T47D (cell line): ENCODE data around the gene AFAP1L2.

Experiments used
- DNase-seq, 2 experiments: peaks; one replicate each; pipeline versions ENCODE4 v3.0.0 to v3.0.0-alpha.2; 2011 to 2012; ENCODE audit warnings: low read depth in 1 of 2, low spot score in 1 of 2
- JUND ChIP-seq: IDR thresholded peaks from 2 replicates; pipeline ENCODE4 v1.6.1; 2012; ENCODE audit warnings: low read depth
- in situ Hi-C: cut with HindIII; loops from 2 replicates; pipeline ENCODE4 v1.10.0; 2016; ENCODE audit warnings: low sequenced_read_pairs, low pct_unique_long_range_greater_than_20kb

The AFAP1L2 gene

GRCh38 chr10:114329634-114330365 is 74.5 kb downstream of the AFAP1L2 start:
- DNase-seq = no peak
- in situ Hi-C loops = no loop called here
- TF ChIP-seq JUND = no peak

GRCh38 chr10:114328874-114329273 is 75.4 kb downstream of the AFAP1L2 start:
- in situ Hi-C loops = no loop called here
- no peak for DNase-seq
- TF ChIP-seq JUND = no peak

GRCh38 chr10:114328441-114328812 is 75.9 kb downstream of the AFAP1L2 start:
- in situ Hi-C loops = no loop called here
- DNase-seq = no peak
- no peak for TF ChIP-seq JUND

- in situ Hi-C loops = no loop called here
Measured at GRCh38 chr10:114327537-114328440, 76.5 kb downstream of the AFAP1L2 start.

GRCh38 chr10:114326795-114327194 is 77.5 kb downstream of the AFAP1L2 start:
- TF ChIP-seq JUND = no peak
- no peak for DNase-seq
- in situ Hi-C loops = no loop called here

More at GRCh38 chr10:114327537-114328440, 76.5 kb downstream of the AFAP1L2 start:
- no peak for DNase-seq
- TF ChIP-seq JUND = no peak

GRCh38 chr10:114323023-114323422 is 81.3 kb downstream of the AFAP1L2 start:
- in situ Hi-C loops = no loop called here
- no peak for DNase-seq
- TF ChIP-seq JUND = no peak

GRCh38 chr10:114322344-114322743 is 82.0 kb downstream of the AFAP1L2 start:
- DNase-seq = no peak
- in situ Hi-C loops = no loop called here
- no peak for TF ChIP-seq JUND

GRCh38 chr10:114320249-114321116 is 83.8 kb downstream of the AFAP1L2 start:
- no peak for TF ChIP-seq JUND

GRCh38 chr10:114319406-114320248 is 84.7 kb downstream of the AFAP1L2 start:
- in situ Hi-C loops = no loop called here

More at GRCh38 chr10:114320249-114321116, 83.8 kb downstream of the AFAP1L2 start:
- no peak for DNase-seq
- in situ Hi-C loops = no loop called here

GRCh38 chr10:114316744-114317143 is 87.6 kb downstream of the AFAP1L2 start:
- no peak for TF ChIP-seq JUND
- in situ Hi-C loops = no loop called here
- no peak for DNase-seq

More at GRCh38 chr10:114319406-114320248, 84.7 kb downstream of the AFAP1L2 start:
- TF ChIP-seq JUND = no peak
- DNase-seq = no peak

GRCh38 chr10:114315566-114316420 is 88.5 kb downstream of the AFAP1L2 start:
- no peak for DNase-seq
- in situ Hi-C loops = no loop called here
- TF ChIP-seq JUND = no peak
